ENCODE measurements around the gene TMEFF1.
A peak's percentile ranks its signal among the peaks of the same experiment; 100 is the strongest.

Gene TMEFF1

GRCh38 chr9:100591139-100591538 is 118.2 kb downstream of the TMEFF1 start:
- DNase-seq (ENCODE audit: low read depth, low spot score), result no peak
- H3K4me3 ChIP-seq (ENCODE audit: low read length), result no peak overlapping the region

GRCh38 chr9:100591639-100592412 is 118.9 kb downstream of the TMEFF1 start:
- no peak overlapping the region for H3K4me3 ChIP-seq (ENCODE audit: low read length)
- no peak for DNase-seq (ENCODE audit: low read depth, low spot score)

GRCh38 chr9:100595391-100596199 is 122.6 kb downstream of the TMEFF1 start:
- no peak overlapping the region for H3K4me3 ChIP-seq (ENCODE audit: low read length)
- DNase-seq (ENCODE audit: low read depth, low spot score), result peak; percentile 34

- no peak for DNase-seq (ENCODE audit: low read depth, low spot score)
- H3K4me3 ChIP-seq (ENCODE audit: low read length), result no peak overlapping the region
These were observed 124.3 kb downstream of the TMEFF1 start for GRCh38 chr9:100597236-100597635.

- peak; percentile 75 for DNase-seq (ENCODE audit: low read depth, low spot score)
- H3K4me3 ChIP-seq (ENCODE audit: low read length), result peak overlapping the region; percentile 58
These were observed 125.7 kb downstream of the TMEFF1 start for GRCh38 chr9:100598641-100599145.

- DNase-seq (ENCODE audit: low read depth, low spot score), result no peak
- no peak overlapping the region for H3K4me3 ChIP-seq (ENCODE audit: low read length)
These were observed 127.7 kb downstream of the TMEFF1 start for GRCh38 chr9:100600521-100601079.

GRCh38 chr9:100601216-100601615 is 128.3 kb downstream of the TMEFF1 start:
- no peak overlapping the region for H3K4me3 ChIP-seq (ENCODE audit: low read length)
- DNase-seq (ENCODE audit: low read depth, low spot score), result peak; percentile 59

GRCh38 chr9:100602342-100602801 is 129.4 kb downstream of the TMEFF1 start:
- DNase-seq (ENCODE audit: low read depth, low spot score), result peak; percentile 42
- no peak overlapping the region for H3K4me3 ChIP-seq (ENCODE audit: low read length)

- DNase-seq (ENCODE audit: low read depth, low spot score), result no peak
- H3K4me3 ChIP-seq (ENCODE audit: low read length), result no peak overlapping the region
These were observed 132.5 kb downstream of the TMEFF1 start for GRCh38 chr9:100605405-100605804.

GRCh38 chr9:100619194-100619593 is 146.2 kb downstream of the TMEFF1 start:
- DNase-seq (ENCODE audit: low read depth, low spot score), result no peak
- no peak overlapping the region for H3K4me3 ChIP-seq (ENCODE audit: low read length)

- no peak for DNase-seq (ENCODE audit: low read depth, low spot score)
- no peak overlapping the region for H3K4me3 ChIP-seq (ENCODE audit: low read length)
These were observed 146.7 kb downstream of the TMEFF1 start for GRCh38 chr9:100619665-100620064.

GRCh38 chr9:100623969-100624368 is 151.0 kb downstream of the TMEFF1 start:
- no peak for DNase-seq (ENCODE audit: low read depth, low spot score)
- no peak overlapping the region for H3K4me3 ChIP-seq (ENCODE audit: low read length)

- no peak for DNase-seq (ENCODE audit: low read depth, low spot score)
- no peak overlapping the region for H3K4me3 ChIP-seq (ENCODE audit: low read length)
These were observed 154.0 kb downstream of the TMEFF1 start for GRCh38 chr9:100626949-100627348.
